IMR-90 (cell line): ENCODE measurements around the gene CCDC13.

Experiments used
- BHLHE40 ChIP-seq: fragments of 150-350 bp; IDR thresholded peaks from 2 replicates; pipeline ENCODE4 v1.6.1; 2016; ENCODE audit warnings: mild to moderate bottlenecking, low read depth, low read length
- CEBPB ChIP-seq: IDR thresholded peaks from 2 replicates; pipeline ENCODE4 v1.6.1; 2012; ENCODE audit warnings: low read depth, low read length, improper control_type of control experiment
- CHD1 ChIP-seq: IDR thresholded peaks from 2 replicates; pipeline ENCODE4 v1.6.1; 2012; ENCODE audit warnings: low read depth, low read length, improper control_type of control experiment
- FOS ChIP-seq: fragments of 150-350 bp; IDR thresholded peaks from 2 replicates; pipeline ENCODE4 v1.6.1; 2016; ENCODE audit warnings: low read depth, low read length
- MAFK ChIP-seq: IDR thresholded peaks from 2 replicates; pipeline ENCODE4 v1.6.1; 2012; ENCODE audit warnings: low read depth, low read length, improper control_type of control experiment
- MXI1 ChIP-seq: IDR thresholded peaks from 2 replicates; pipeline ENCODE4 v1.6.1; 2012; ENCODE audit warnings: low read depth, mild to moderate bottlenecking, low read length, moderate library complexity, borderline replicate concordance
- POLR2A ChIP-seq: IDR thresholded peaks from 2 replicates; pipeline ENCODE4 v1.6.1; 2012; ENCODE audit warnings: mild to moderate bottlenecking, low read depth, low read length
- RAD21 ChIP-seq: IDR thresholded peaks from 2 replicates; pipeline ENCODE4 v1.6.1; 2012; ENCODE audit warnings: low read length, improper control_type of control experiment
- RCOR1 ChIP-seq: IDR thresholded peaks from 2 replicates; pipeline ENCODE4 v1.6.1; 2012; ENCODE audit warnings: mild to moderate bottlenecking, low read length, improper control_type of control experiment; ENCODE audit not compliant: insufficient replicate concordance
- RFX5 ChIP-seq: IDR thresholded peaks from 2 replicates; pipeline ENCODE4 v1.8.0; 2012; ENCODE audit warnings: low read depth, mild to moderate bottlenecking, low read length, moderate library complexity
- SMC3 ChIP-seq: fragments of 150-350 bp; IDR thresholded peaks from 2 replicates; pipeline ENCODE4 v1.6.1; 2016; ENCODE audit warnings: low read depth, mild to moderate bottlenecking, antibody characterized with exemption, low read length, moderate library complexity
- TF ChIP-seq, protein P1 (sequence below): conservative IDR thresholded peaks from 2 replicates; pipeline ENCODE4 v1.5.1; 2012; ENCODE audit warnings: mild to moderate bottlenecking, low read depth, low read length, improper control_type of control experiment
- TF ChIP-seq, protein P2 (sequence below): fragments of 150-350 bp; IDR thresholded peaks from 2 replicates; pipeline ENCODE4 v1.6.1; 2017; ENCODE audit warnings: mild to moderate bottlenecking, antibody characterized with exemption, low read length, low read depth

DNA sequence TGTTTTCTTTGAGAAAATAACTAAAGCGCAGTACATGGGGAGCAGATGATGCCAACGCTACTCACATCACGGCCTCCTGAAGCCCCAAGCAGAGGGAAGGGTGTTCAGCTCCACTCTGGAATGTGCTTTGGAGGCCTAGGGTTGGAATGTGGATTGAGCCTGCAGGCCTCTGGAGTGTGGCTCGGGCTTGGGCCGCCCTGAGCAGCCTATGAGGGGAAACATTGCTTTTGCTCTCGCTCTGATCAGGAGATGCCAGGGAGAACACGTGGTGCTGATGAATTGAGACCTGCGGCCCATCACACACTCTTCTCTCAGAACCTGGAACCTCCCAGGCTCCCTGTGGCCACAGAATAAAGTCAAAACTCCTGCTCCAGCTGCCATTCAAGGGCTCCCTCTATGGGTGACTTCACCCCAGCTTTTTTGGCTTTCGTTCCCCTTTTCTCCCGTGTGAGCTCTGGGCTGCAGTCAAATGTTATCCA lies 23.3 kb downstream of the CCDC13 start:
- TF ChIP-seq, protein P1, sequence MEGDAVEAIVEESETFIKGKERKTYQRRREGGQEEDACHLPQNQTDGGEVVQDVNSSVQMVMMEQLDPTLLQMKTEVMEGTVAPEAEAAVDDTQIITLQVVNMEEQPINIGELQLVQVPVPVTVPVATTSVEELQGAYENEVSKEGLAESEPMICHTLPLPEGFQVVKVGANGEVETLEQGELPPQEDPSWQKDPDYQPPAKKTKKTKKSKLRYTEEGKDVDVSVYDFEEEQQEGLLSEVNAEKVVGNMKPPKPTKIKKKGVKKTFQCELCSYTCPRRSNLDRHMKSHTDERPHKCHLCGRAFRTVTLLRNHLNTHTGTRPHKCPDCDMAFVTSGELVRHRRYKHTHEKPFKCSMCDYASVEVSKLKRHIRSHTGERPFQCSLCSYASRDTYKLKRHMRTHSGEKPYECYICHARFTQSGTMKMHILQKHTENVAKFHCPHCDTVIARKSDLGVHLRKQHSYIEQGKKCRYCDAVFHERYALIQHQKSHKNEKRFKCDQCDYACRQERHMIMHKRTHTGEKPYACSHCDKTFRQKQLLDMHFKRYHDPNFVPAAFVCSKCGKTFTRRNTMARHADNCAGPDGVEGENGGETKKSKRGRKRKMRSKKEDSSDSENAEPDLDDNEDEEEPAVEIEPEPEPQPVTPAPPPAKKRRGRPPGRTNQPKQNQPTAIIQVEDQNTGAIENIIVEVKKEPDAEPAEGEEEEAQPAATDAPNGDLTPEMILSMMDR: peak; percentile 45
- TF ChIP-seq CHD1 (no peak), FOS (no peak), RAD21 (peak; percentile 48), POLR2A (no peak), MXI1 (no peak), MAFK (no peak), RFX5 (no peak), SMC3 (no peak), RCOR1 (no peak), BHLHE40 (no peak), CEBPB (no peak)
- TF ChIP-seq, protein P2, sequence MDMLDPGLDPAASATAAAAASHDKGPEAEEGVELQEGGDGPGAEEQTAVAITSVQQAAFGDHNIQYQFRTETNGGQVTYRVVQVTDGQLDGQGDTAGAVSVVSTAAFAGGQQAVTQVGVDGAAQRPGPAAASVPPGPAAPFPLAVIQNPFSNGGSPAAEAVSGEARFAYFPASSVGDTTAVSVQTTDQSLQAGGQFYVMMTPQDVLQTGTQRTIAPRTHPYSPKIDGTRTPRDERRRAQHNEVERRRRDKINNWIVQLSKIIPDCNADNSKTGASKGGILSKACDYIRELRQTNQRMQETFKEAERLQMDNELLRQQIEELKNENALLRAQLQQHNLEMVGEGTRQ: no peak
